ENCODE measurements around the gene MDN1.
"Not testable (repeated sequence)": the region's sequence is repeated elsewhere in the genome, so short reads cannot be mapped to it uniquely, and the experiment has no call there.

MDN1 gene

DNA sequence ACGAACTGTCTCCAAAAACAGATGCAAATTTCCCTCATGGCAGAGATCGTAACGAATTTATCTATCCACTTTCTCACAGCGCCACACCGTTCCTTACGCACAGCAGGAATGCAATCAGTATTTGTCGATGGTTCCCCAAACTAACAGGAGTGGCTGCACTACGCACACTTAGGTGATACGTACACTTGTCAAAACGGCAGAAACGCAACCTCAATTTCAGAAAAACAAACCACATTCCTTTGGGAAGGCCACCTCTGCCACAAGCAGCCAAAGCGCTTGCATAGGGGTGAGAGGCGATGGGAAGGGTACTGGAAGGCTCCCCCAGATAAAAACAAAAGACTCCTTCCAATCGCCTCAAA lies 638 bp downstream of the MDN1 start:
- peak overlapping the region; percentile 65 for H3K4me3 ChIP-seq (ENCODE audit: low read depth, low read length)
- no peak for DNase-seq (ENCODE audit: low read depth)
- TF ChIP-seq CTCF (IDR thresholded peaks at IDR 0.05; ENCODE audit: low read depth, low read length, missing control alignments) = no peak

- no peak overlapping the region; the same call in 1 of the 2 replicates for H3K4me3 ChIP-seq (ENCODE audit: low read depth, low read length)
- no peak for DNase-seq (ENCODE audit: low read depth)
- TF ChIP-seq CTCF (IDR thresholded peaks at IDR 0.05; ENCODE audit: low read depth, low read length, missing control alignments) = no peak
These were observed 2.1 kb downstream of the MDN1 start for GRCh38 chr6:89817481-89817880.

GRCh38 chr6:89813422-89813821 lies 6.2 kb downstream of the MDN1 start:
- DNase-seq (ENCODE audit: low read depth); H3K4me3 ChIP-seq (ENCODE audit: low read depth, low read length): not testable (repeated sequence)

DNA sequence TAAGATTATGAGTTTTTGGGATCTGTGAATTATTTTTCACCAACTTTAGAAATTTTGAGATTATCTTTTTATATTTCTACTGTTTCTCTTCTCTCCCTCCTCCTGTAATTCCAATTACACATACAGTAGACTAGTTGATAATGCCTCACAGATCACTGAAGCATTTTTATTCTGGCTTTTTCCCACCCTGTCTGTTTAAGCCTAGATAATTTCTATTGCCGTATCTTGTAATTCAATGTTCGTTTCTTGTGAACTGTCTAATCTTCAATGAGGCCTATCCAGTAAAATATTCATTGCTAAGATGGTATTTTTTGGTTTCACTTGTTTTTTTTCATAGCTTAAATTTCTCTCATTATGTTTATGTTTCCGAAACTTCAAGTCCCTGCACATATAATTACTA lies 12.0 kb downstream of the MDN1 start:
- TF ChIP-seq CTCF (IDR thresholded peaks at IDR 0.05; ENCODE audit: low read depth, low read length, missing control alignments) = no peak
- DNase-seq (ENCODE audit: low read depth) = no peak
- H3K4me3 ChIP-seq (ENCODE audit: low read depth, low read length) = no peak overlapping the region

- no peak for DNase-seq (ENCODE audit: low read depth)
- no peak for TF ChIP-seq CTCF (IDR thresholded peaks at IDR 0.05; ENCODE audit: low read depth, low read length, missing control alignments)
- no peak overlapping the region for H3K4me3 ChIP-seq (ENCODE audit: low read depth, low read length)
These were observed 13.7 kb downstream of the MDN1 start for GRCh38 chr6:89805814-89806371.

DNA sequence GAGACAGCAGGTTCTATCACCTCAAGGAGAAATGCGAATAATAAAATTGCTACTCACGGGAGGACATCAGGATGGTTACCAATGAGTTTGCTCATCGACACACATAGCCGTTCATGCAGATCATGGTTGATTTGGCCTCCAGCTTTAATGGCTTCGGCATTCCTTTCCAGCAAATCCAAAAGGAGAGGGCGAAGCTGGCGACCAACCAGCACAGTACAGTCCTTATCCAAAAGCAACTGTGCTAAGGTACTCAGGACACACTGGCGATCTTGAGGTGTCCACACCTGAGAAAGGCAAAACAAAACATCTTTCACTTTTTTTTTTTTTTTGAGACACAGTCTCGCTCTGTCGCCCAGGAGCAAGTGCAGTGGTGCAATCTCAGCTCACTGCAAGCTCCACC lies 16.3 kb downstream of the MDN1 start:
- no peak overlapping the region for H3K4me3 ChIP-seq (ENCODE audit: low read depth, low read length)
- DNase-seq (ENCODE audit: low read depth) = no peak
- TF ChIP-seq CTCF (IDR thresholded peaks at IDR 0.05; ENCODE audit: low read depth, low read length, missing control alignments) = no peak

GRCh38 chr6:89799756-89800155 lies 19.8 kb downstream of the MDN1 start:
- H3K4me3 ChIP-seq (ENCODE audit: low read depth, low read length) = no peak overlapping the region
- TF ChIP-seq CTCF (IDR thresholded peaks at IDR 0.05; ENCODE audit: low read depth, low read length, missing control alignments) = no peak
- no peak for DNase-seq (ENCODE audit: low read depth)
